Measurements from ENCODE around the gene IGFBPL1.
"Not testable (repeated sequence)": the region's sequence is repeated elsewhere in the genome, so short reads cannot be mapped to it uniquely, and the experiment has no call there.

The IGFBPL1 gene

DNA sequence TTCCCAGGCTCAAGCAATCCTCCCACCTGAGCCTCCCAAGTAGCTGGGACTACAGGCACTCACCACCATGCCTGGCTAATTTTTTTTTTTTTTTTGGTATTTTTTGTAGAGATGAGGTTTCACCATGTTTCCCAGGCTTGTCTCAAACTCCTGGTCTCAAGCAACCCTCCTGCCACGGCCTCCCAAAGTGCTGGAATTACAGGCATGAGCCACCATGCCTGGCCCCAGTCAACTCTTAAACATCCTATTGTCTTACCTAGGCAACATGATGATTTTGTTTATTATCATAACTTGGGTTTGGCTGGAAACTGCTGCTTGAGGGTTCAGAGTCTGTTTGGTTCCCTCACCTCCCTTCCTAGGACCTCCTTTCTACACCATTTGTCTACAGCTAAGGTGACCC, 25.1 kb downstream of the IGFBPL1 start:
- not testable (repeated sequence) for DNase-seq (ENCODE audit: low read depth in 2 of 2)

DNA sequence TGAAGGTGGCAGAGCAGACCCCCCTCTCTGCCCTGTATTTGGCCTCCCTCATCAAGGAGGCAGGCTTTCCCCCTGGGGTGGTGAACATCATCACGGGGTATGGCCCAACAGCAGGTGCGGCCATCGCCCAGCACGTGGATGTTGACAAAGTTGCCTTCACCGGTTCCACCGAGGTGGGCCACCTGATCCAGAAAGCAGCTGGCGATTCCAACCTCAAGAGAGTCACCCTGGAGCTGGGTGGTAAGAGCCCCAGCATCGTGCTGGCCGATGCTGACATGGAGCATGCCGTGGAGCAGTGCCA, 27.9 kb downstream of the IGFBPL1 start:
- no peak for DNase-seq (ENCODE audit: low read depth in 2 of 2)

DNA sequence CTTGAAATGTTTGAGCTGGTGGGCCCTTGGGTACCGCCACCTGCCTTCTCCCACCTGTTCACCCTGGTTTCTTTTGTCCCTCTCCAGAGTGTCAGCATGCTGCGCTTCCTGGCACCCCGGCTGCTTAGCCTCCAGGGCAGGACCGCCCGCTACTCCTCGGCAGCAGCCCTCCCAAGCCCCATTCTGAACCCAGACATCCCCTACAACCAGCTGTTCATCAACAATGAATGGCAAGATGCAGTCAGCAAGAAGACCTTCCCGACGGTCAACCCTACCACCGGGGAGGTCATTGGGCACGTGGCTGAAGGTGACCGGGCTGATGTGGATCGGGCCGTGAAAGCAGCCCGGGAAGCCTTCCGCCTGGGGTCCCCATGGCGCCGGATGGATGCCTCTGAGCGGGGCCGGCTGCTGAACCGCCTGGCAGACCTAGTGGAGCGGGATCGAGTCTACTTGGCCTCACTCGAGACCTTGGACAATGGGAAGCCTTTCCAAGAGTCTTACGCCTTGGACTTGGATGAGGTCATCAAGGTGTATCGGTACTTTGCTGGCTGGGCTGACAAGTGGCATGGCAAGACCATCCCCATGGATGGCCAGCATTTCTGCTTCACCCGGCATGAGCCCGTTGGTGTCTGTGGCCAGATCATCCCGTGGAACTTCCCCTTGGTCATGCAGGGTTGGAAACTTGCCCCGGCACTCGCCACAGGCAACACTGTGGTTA, 28.4 kb downstream of the IGFBPL1 start:
- DNase-seq (ENCODE audit: low read depth in 2 of 2): no peak

DNA sequence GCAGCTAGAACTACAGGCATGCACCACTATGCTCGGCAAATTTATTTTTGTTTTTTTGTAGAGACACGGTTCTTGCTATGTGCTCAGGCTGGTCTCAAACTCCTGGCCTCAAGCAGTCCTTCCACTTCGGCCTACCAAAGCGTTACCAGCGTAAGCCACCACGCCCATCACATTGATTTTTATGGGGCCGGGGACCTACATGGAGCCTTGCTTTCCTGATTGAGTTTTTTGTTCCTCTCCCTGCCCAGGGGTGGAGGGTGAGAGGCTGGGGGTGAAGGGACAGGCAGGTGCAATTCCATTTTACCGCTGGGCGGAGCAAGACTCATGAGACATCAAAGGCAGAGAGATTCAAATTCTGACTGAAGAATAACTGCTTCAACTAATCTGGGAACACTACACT, 29.8 kb downstream of the IGFBPL1 start:
- no peak for DNase-seq (ENCODE audit: low read depth in 2 of 2)

DNA sequence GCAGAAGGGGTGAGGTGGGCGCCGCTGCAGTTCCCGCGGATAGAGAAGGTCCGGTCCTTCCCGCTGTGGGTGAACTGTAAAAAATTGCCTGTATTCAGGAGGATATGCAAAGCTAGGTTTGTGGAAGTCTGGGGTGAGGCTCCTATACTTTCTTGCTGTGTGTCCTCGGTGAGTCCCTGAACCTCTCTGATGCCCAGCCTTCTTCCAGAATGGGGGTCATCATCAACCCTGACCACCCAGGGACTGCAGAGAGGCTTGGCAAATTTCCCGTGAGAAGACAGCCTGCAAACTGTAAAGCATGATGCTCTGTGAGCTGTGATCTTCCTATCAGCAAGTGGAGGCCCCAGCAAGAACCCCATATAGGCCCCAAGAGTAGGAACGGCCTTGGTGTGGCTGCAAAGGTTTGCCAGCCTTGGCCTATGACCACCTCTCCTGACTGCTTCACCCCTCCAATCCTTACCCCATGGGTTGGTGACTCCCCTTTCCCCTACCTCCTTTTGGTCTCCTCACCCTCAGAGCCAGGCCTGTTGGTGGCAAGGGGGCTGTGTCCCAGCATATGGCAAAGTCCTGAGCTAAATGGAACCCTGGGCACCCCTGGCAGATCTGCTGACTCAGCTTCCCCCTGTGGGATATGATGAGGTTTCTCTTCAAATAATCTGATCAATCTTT, 31.0 kb downstream of the IGFBPL1 start:
- DNase-seq (ENCODE audit: low read depth in 2 of 2): no peak

DNA sequence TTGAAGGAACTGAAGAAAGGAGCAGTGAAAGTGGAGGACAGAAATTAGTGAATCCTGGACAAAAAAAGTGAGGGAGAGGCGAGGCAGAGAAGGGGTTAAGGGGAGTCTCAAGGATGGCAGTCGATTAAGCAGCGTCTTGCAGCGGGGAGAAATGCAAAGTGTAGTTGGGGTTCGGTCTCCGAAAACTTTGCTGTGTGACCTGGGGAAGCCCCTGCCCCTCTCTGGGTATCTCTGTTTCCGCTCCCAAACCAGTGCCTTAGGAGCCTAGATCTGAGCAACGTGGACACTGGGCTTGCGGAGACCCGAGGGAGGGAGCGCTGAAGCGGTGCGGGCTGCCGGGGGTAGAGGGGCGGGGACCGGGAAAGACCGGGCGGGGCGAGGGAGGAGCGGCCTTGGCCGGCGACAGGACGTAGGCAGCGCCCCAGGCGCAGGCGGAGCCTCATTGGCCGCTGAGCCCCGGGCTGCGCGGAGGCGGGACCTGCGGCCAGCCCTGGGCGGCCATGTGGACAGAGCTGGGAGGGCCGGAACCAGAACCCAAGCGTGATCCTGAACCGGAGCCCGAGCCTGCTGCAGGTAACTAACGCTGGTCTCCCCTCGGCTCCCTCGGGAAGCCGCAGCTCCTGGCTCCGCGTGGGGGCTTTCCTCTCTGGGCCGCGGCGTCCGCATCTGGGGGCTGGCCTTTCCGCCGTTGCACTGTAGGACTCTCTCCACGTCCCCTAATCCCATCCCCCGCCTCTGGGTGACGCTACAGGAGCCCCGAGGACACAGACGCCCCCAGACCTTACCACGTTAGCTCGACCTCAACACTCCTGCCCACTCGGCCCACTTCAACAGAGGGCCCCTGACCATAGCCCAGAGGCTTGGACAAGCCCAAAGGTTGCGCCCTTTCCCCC, 31.8 kb downstream of the IGFBPL1 start, which contains the start of gene ALDH1B1:
Gene ALDH1B1 (plus strand): TSS at position 468 of the 893 bp plus-strand sequence. CDS start 3,047 bp downstream, outside the sequence.
- DNase-seq (ENCODE audit: low read depth in 2 of 2): peak; percentile 22 to 48

DNA sequence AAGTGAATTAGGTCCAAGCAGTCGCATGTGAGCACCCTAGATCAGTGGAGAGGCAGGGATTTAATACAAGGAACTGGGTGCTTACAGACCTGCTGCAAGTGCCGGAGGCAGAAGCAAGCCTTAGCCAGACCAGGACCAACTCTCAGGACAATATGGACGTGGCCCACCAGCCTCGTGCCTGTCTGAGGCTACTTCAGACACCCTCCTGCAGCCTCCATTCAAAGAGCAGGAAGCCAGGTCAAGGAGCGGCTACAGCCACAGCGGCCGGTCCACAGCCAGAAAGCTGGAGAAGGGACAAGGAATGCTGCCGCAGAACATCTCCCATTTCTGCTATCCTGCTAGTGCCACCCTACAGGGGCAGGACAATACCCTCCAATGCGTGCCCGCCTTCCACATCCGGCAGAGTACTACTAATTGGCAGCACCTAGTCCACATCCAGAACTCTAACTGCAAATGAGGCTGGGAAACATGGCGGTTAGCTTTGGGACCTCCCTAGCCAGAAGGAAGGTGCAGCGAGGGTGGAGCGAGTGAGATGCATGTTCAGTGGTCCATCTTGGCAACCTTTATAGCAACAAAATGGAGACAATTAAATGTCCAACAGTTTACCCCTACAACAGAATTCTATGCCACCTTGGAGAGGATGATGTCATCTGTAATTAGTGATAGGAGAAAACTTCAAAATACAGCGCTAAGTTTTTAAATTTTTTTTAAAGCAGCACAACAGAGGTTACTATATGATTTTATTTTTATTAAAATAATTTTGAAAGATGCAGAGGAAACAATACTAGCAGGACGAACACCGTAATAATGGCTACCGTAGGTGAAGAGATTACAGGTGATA, 32.8 kb downstream of the IGFBPL1 start:
- DNase-seq (ENCODE audit: low read depth in 2 of 2): no peak

DNA sequence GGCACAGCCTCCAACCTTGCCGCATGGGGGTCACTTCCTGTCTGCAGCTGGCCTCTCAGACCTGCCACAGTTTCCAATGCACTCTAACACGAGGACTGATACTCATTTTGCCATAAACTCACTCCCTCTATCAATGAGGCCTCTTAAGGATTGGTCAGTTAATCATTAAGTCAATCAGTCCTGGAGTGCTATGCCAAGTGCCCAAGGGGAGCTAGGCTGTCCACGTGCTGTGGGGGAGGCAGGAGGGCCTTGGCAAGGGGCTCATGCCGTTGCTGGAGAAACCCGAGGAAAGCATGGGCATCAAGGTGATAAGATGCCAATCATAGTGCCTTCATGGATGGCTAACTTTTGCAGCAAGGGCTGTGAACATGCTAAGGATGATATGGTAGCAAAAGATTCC, 33.4 kb downstream of the IGFBPL1 start:
- no peak for DNase-seq (ENCODE audit: low read depth in 2 of 2)

DNA sequence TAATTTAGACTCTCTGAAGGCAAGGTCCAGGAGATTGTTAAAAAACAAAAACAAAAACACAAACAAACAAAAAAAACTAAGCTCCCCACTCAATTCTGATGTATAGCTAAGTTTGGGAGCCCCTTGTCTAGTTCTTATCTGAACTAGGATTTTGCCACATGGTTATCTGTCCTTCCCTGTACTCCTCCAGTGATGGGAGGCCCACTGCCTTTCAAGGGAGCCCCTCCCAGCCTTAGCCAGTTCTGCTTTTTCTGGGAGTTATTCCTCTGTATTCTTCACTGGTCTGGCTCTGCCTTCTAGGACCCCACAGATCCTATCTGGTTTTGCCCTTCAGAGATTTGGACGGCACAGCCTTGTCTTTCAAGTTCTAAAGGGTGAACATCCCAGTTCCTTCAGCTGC, 33.8 kb downstream of the IGFBPL1 start:
- no peak for DNase-seq (ENCODE audit: low read depth in 2 of 2)

DNA sequence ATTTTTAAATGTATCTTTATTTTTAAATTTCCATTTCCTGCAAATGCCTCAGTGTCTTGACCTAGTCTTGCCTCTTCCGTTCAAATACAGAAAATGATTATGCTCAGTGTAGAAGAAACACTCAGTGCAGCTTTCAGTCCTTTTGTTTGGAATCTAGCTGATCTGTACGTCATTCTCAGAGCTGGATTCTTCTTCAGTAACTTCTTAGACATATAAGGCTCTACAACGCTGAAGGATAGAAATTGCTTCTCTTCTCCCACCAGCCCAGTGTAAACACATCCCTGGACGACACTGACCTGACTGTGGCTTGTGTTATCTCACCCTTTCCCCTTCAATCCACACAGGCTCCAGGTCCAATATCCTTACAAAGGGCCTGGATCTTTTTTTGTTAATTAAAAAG, 34.9 kb downstream of the IGFBPL1 start:
- DNase-seq (ENCODE audit: low read depth in 2 of 2): no peak

DNA sequence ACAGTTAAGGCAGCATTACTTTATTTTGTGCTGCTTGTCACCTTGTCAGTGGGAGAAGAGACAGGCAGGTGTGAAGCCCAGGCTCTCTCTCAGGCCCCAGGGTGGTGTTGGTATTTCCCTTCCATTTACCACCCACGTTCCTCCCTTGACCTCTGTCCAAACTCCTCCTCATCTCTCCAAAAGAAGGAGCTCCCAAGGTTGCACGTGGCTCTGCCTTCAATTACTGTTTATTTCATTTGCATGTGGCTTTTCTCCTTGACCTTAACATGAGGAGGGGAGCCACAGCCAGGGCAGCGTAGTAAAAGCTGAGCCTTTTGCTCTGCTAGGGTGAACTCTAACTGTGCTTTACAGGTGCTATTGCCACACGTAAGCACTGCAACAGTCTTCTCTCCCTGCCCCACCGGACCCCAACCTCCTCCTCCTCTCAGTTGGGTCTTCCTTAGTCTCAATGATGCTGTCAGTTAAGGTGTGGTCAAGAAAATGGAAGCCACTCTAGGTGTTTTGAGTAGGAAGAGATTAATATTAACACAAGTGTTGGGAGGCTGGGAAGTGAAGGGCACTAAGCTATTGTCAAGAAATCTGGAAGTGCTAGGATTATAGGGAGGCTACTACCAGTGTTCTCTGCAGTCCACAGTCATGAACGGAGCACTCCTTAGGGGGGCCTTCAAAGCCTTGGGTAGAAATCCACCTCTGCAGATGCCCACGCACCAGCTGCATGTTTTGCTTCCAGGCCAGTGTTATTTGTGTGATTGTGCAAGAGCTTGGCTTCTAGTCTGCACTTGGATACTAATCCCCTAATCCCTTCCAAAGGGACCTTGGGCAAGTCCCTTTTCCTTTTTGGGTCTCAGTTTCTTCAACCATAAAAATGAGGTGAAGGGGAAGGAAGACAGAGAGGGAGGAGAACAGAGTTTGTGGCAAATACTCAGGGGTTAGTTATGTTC, 35.7 kb downstream of the IGFBPL1 start:
- DNase-seq (ENCODE audit: low read depth in 2 of 2): no peak

DNA sequence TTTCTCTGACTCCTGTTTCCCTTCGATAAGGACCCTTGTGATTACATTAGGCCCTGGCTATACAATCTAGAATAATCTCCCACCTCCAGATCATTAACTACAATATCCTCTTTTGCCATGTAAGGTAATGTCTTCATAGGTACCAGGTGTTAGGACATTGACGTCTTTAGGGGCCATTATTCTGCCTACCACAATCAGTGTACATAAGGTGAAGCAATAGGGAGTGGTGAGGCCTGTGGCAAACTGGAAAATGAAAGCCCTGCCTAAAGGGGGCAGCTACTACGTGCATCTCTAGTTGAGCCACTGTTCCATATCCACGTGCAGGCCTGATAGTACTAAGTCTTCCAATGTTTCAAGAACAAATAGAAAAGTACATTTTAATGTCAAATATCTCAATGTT, 36.5 kb downstream of the IGFBPL1 start:
- DNase-seq (ENCODE audit: low read depth in 2 of 2): no peak

DNA sequence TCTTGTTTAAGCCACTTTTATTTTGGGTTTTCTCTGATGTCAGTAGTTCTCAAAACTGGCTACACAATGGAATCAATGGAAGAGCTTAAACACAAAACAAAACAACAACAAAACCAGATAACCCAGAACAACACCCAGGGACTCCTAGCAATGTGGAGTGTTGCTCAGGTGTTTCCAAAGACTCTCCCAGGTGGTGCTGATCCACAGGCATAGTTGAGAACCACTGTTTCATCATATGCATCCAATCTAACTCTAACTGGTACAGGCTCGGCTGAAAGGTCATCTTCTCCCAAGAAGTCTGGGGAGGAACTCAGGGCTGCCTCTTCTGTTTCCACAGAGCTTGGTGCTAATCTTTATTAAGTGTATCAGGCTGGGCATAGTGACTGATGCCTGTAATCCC, 37.2 kb downstream of the IGFBPL1 start:
- DNase-seq (ENCODE audit: low read depth in 2 of 2): no peak

DNA sequence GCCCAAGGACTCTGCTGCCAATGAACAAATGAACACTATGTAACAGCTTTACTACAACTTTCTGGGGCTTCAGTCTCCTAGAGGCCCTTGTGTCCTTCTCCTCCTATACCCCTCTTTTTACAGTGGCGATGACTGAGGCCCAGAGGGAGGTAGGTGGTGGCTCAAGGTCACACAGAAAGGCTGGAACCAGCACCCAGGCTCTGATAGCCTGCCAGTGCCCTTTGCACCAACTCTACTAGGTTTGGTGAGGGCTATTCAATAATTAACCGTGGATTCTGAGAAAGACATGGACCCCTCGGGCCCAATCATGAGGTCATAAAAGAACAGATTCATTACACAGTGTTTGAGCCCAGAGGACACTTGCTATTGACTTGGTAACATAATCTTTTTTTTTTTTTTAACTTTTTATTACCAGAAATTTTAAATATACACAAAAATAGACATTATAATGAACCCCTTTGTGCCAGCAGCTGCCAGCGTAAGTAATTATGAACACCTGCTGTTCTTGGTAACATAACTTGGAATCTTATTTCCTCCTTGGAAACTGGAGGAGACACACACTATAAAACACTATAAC, 37.8 kb downstream of the IGFBPL1 start:
- no peak for DNase-seq (ENCODE audit: low read depth in 2 of 2)

DNA sequence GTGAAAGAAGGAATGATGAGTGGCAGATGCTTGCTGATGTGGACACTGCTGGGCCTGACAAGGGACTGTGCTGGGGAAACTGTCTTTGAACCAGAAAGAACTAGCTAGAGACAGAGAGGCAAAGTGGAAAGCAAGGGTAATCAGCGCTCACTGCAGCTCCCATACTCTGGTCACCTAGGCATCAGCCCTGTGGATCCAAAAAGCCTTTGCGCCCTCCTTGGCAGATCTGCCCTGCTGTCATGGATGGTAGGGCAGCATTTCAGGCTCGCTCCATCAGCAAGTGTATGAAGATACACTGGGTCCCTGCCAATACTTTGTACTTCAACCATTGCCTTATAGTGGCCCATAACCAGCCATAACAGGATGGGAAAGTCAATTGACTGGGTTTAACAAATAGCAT, 38.4 kb downstream of the IGFBPL1 start:
- no peak for DNase-seq (ENCODE audit: low read depth in 2 of 2)

DNA sequence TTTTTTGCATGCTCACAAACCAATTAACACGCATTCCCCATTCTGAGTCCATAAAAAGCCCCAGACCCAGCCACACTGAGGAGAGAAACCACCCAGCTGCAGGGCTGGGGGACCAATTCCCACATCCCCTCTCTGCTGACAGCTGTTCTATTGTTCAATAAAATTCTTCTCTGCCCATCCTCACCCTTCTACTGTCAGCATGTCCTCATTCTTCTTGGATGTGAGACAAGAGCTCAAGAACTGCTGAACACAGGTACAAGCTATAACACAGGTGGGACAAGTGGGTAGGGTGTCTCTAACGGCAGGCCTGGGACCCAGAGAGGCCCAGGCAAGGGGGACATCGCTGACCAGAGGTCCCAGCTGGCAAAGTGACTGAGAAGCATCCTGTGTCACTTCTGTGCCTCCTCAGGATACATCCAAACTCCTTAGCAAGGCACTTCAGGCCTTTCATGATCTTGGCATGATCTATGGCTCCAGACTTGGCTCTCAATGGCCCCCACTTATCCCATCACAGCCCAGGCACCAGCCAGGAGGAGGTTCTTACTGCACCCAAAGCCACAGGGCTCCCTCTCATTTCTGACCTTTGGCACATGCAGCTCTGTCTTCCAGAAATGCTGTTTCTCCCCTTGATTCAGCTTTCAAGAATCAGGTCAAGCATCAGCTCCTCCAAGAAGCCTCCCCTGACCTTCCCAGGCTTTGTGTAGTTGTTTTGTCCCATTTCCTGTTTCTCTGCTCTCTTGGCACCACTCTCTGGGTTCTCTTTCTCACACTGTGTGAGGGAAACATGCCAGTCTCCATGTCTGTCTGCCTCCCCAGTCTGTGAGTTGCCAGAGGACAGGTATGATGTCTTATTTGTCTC, 39.0 kb downstream of the IGFBPL1 start:
- no peak for DNase-seq (ENCODE audit: low read depth in 2 of 2)

DNA sequence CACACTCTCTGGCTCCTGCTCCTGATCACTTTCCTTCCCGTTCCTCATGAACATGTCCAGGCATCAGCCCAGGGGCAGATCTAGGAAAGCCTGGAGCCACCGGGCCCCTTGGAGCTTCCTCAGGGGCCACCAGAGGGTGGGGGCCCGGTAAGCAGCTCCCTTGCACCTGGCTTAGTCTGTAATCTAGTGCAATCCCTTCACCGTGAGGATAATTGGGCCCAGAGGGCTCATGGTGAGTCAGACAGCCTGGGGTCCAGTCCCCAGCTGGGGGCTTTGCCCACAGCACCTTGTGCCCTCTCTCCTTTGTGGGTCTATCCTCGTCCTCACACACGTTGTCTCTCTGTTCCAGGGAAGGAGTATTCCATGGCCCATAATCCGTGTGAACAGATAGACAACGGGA, 42.1 kb downstream of the IGFBPL1 start:
- no peak for DNase-seq (ENCODE audit: low read depth in 2 of 2)

DNA sequence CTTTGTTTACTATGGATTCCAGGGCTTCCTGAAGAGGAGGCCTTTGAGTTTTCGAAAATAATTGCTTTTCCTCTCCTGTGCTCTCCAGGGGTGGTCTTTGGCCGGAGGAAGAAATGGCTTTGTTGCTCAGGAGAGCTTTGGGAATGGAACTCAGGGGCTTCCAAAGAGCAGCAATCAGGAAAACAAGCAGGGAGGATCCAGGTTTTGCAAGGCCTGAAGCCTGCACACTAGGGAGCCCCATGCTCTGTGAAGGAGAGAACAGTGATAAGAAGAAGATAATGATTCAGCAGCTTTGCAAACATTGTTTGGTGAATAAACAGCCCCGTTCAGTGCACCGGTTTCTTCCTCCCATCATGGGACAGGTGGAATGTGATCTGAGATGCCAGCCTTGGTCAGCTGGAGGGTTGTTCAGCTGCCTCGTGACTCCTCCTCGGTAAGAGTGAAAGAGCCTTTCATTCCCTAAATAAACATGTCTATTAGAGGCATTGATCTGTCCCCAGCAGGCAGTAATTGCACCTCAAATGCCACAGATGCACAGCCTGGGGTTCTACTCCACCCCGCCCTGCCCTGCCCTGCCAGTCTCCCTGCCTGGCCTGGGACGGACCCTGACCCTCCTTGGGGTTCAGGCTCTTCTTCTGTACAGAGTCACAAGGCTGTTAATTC, 43.3 kb downstream of the IGFBPL1 start:
- DNase-seq (ENCODE audit: low read depth in 2 of 2): no peak

Measured in stimulated activated CD8-positive, alpha-beta memory T cell treated with anti-CD3 and anti-CD28 coated beads, Interleukin-7, amount 100 ng/mL, for 1 hour (primary cell).